Measurements from ENCODE around the gene NECTIN4. TPM values are rescaled to one million over a fixed set of nuclear protein-coding genes. Genes with fewer than 3 reads are reported as not detected.

Gene NECTIN4
- total and polyA plus RNA-seq, 8 donors: 5.6 to 11.2 (median 9.3) TPM

DNA sequence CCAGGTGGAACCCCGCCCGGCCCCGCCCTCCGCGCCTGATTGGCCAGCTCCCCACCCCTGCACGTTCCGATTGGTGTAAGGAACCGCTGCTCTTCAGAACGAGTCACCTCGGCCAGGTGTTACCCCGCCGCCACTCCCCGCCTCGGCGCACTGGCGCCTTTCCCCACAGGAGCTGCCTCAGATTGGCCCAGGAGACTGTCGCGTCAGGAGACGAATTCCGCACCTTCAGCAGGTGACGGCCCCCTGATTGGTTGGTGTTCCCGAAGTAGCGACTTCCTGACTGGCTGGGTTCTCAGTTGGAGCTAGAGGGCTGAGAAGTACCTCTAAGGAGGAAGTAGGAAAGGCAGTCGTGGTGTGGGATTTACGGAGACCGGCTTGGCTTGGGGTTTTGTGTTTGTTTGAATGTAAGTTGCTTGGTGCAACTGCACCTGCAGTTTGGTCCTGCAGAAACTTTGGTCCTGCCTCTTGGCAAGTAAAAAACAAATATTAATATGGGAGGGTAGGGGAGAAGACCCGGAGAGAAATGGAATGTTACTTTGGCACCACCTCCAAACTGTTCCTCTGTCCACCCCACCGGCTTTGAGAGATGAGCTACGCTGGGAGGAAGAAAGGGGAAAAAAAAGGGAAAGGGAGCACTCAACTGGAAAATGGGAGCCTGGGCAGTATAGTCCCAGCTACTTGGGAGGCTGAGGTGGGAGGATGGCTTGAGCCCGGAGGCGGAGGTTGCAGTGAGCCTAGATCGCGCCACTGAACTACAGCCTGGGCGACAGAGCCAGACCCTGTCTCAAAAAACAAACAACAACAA, 68.0 kb downstream of the NECTIN4 start:
- Histone ChIP-seq H3K27ac (peak overlapping the region; percentile 83 to 93), H3K36me3 (no peaks in the 10 kb centered on the region), H3K4me3 (peak overlapping the region; percentile 77 to 93), H3K27me3 (no peaks in the 10 kb centered on the region), H3K4me1 (peaks cover 8 to 41% of the 10 kb centered on the region in 2 donors), H3K9me3 (no peaks in the 10 kb centered on the region)
- DNase-seq: peak; percentile 63 to 94 (median 94)
- intact Hi-C loops (cut with DNase I): no loop called here
- ATAC-seq: peak; percentile 87
- no peak for TF ChIP-seq CTCF (IDR thresholded peaks at IDR 0.05)

Other genes starting within 250 kb of the NECTIN4 start
- 1 to 10 TPM in 1 of 2 donors, under 1 TPM in 1; 0.90 to 3.7 TPM for gene CD244, start 226.7 kb downstream of the NECTIN4 start, total RNA-seq
- gene CD244, start 226.7 kb downstream of the NECTIN4 start, polyA plus RNA-seq (ENCODE audit: insufficient read length in 6 of 6): 1 to 10 TPM in 1 of 6 donors, under 1 TPM in 5; 0.43 to 1.0 (median 0.71) TPM
- 1 to 10 TPM in 1 of 2 donors, under 1 TPM in 1; 0.73 to 3.3 TPM for gene ITLN1, start 204.4 kb downstream of the NECTIN4 start, total RNA-seq
- 1 to 10 TPM in 1 of 6 donors, under 1 TPM in 5; 0.27 to 1.9 (median 0.68) TPM for gene ITLN1, start 204.4 kb downstream of the NECTIN4 start, polyA plus RNA-seq (ENCODE audit: insufficient read length in 6 of 6)
- gene ITLN2, start 134.7 kb downstream of the NECTIN4 start, total RNA-seq: 1 to 10 TPM; 1.5 to 1.8 TPM
- gene ITLN2, start 134.7 kb downstream of the NECTIN4 start, polyA plus RNA-seq (ENCODE audit: insufficient read length in 6 of 6): under 1 TPM in 2 of 6 donors, not detected in 4; 0.17 to 0.18 TPM
- 100 to 1,000 TPM; 142 to 164 TPM for gene F11R, start 68.4 kb downstream of the NECTIN4 start, total RNA-seq
- 100 to 1,000 TPM in 2 of 6 donors, 10 to 100 TPM in 4; 76.9 to 107 (median 94.6) TPM for gene F11R, start 68.4 kb downstream of the NECTIN4 start, polyA plus RNA-seq (ENCODE audit: insufficient read length in 6 of 6)
- gene TSTD1, start 50.6 kb downstream of the NECTIN4 start, total RNA-seq: 10 to 100 TPM; 35.1 to 73.5 TPM
- gene TSTD1, start 50.6 kb downstream of the NECTIN4 start, polyA plus RNA-seq (ENCODE audit: insufficient read length in 6 of 6): 10 to 100 TPM; 38.9 to 49.9 (median 45.7) TPM
- gene USF1, start 43.6 kb downstream of the NECTIN4 start, total RNA-seq: 10 to 100 TPM; 56.1 to 72.4 TPM
- gene USF1, start 43.6 kb downstream of the NECTIN4 start, polyA plus RNA-seq (ENCODE audit: insufficient read length in 6 of 6): 10 to 100 TPM; 61.1 to 75.4 (median 66.5) TPM
- 10 to 100 TPM; 18.8 to 57.7 TPM for gene ARHGAP30, start 19.7 kb downstream of the NECTIN4 start, total RNA-seq
- gene ARHGAP30, start 19.7 kb downstream of the NECTIN4 start, polyA plus RNA-seq (ENCODE audit: insufficient read length in 6 of 6): 1 to 10 TPM; 3.0 to 4.5 (median 4.0) TPM
- gene KLHDC9, start 8.8 kb upstream of the NECTIN4 start, total RNA-seq: 10 to 100 TPM in 1 of 2 donors, 1 to 10 TPM in 1; 4.5 to 10.3 TPM
- 1 to 10 TPM; 4.3 to 7.7 (median 5.1) TPM for gene KLHDC9, start 8.8 kb upstream of the NECTIN4 start, polyA plus RNA-seq (ENCODE audit: insufficient read length in 6 of 6)
- gene PFDN2, start 28.5 kb upstream of the NECTIN4 start, total RNA-seq: 10 to 100 TPM; 42.5 to 47.9 TPM
- 10 to 100 TPM; 45.8 to 57.0 (median 52.8) TPM for gene PFDN2, start 28.5 kb upstream of the NECTIN4 start, polyA plus RNA-seq (ENCODE audit: insufficient read length in 6 of 6)
- 10 to 100 TPM; 38.7 to 40.2 TPM for gene NIT1, start 28.5 kb upstream of the NECTIN4 start, total RNA-seq
- 10 to 100 TPM; 40.7 to 44.6 (median 41.6) TPM for gene NIT1, start 28.5 kb upstream of the NECTIN4 start, polyA plus RNA-seq (ENCODE audit: insufficient read length in 6 of 6)
- 10 to 100 TPM; 25.8 to 34.6 TPM for gene DEDD, start 43.1 kb upstream of the NECTIN4 start, total RNA-seq
- gene DEDD, start 43.1 kb upstream of the NECTIN4 start, polyA plus RNA-seq (ENCODE audit: insufficient read length in 6 of 6): 10 to 100 TPM; 49.0 to 55.8 (median 51.6) TPM
- gene UFC1, start 64.4 kb upstream of the NECTIN4 start, total RNA-seq: 10 to 100 TPM; 93.8 to 99.8 TPM
- 100 to 1,000 TPM; 134 to 163 (median 152) TPM for gene UFC1, start 64.4 kb upstream of the NECTIN4 start, polyA plus RNA-seq (ENCODE audit: insufficient read length in 6 of 6)
- gene USP21, start 69.9 kb upstream of the NECTIN4 start, total RNA-seq: 10 to 100 TPM; 24.1 to 25.8 TPM
- 10 to 100 TPM; 42.1 to 53.3 (median 49.1) TPM for gene USP21, start 69.9 kb upstream of the NECTIN4 start, polyA plus RNA-seq (ENCODE audit: insufficient read length in 6 of 6)
- gene PPOX, start 76.9 kb upstream of the NECTIN4 start, total RNA-seq: 10 to 100 TPM; 15.2 to 18.7 TPM
- 10 to 100 TPM; 41.9 to 53.0 (median 49.3) TPM for gene PPOX, start 76.9 kb upstream of the NECTIN4 start, polyA plus RNA-seq (ENCODE audit: insufficient read length in 6 of 6)
- 10 to 100 TPM; 35.3 to 35.8 TPM for gene B4GALT3, start 87.9 kb upstream of the NECTIN4 start, total RNA-seq
- gene B4GALT3, start 87.9 kb upstream of the NECTIN4 start, polyA plus RNA-seq (ENCODE audit: insufficient read length in 6 of 6): 10 to 100 TPM; 36.1 to 42.3 (median 37.6) TPM
- gene ADAMTS4, start 109.5 kb upstream of the NECTIN4 start, total RNA-seq: 10 to 100 TPM; 13.4 to 15.4 TPM
- 1 to 10 TPM; 1.4 to 3.5 (median 2.4) TPM for gene ADAMTS4, start 109.5 kb upstream of the NECTIN4 start, polyA plus RNA-seq (ENCODE audit: insufficient read length in 6 of 6)
- 10 to 100 TPM; 67.7 to 78.6 TPM for gene NDUFS2, start 112.8 kb upstream of the NECTIN4 start, total RNA-seq
- 100 to 1,000 TPM; 142 to 188 (median 161) TPM for gene NDUFS2, start 112.8 kb upstream of the NECTIN4 start, polyA plus RNA-seq (ENCODE audit: insufficient read length in 6 of 6)
- gene FCER1G, start 125.7 kb upstream of the NECTIN4 start, total RNA-seq: 100 to 1,000 TPM; 102 to 329 TPM
- 10 to 100 TPM; 14.6 to 22.0 (median 15.8) TPM for gene FCER1G, start 125.7 kb upstream of the NECTIN4 start, polyA plus RNA-seq (ENCODE audit: insufficient read length in 6 of 6)
- not detected for gene APOA2, start 134.1 kb upstream of the NECTIN4 start, total RNA-seq
- 1 to 10 TPM in 2 of 6 donors, under 1 TPM in 1, not detected in 3; 0.67 to 9.4 (median 6.8) TPM for gene APOA2, start 134.1 kb upstream of the NECTIN4 start, polyA plus RNA-seq (ENCODE audit: insufficient read length in 6 of 6)
- 10 to 100 TPM; 12.7 to 15.6 TPM for gene TOMM40L, start 136.5 kb upstream of the NECTIN4 start, total RNA-seq
- 10 to 100 TPM in 4 of 6 donors, 1 to 10 TPM in 2; 9.2 to 12.7 (median 10.9) TPM for gene TOMM40L, start 136.5 kb upstream of the NECTIN4 start, polyA plus RNA-seq (ENCODE audit: insufficient read length in 6 of 6)
- gene NR1I3, start 148.6 kb upstream of the NECTIN4 start, total RNA-seq: not detected
- 1 to 10 TPM in 4 of 6 donors, under 1 TPM in 2; 0.48 to 1.5 (median 1.2) TPM for gene NR1I3, start 148.6 kb upstream of the NECTIN4 start, polyA plus RNA-seq (ENCODE audit: insufficient read length in 6 of 6)
- 1 to 10 TPM; 1.5 to 6.6 TPM for gene PCP4L1, start 169.2 kb upstream of the NECTIN4 start, total RNA-seq
- 1 to 10 TPM in 4 of 6 donors, under 1 TPM in 2; 0.53 to 1.4 (median 1.2) TPM for gene PCP4L1, start 169.2 kb upstream of the NECTIN4 start, polyA plus RNA-seq (ENCODE audit: insufficient read length in 6 of 6)
- 1 to 10 TPM; 2.0 to 4.8 TPM for gene MPZ, start 220.4 kb upstream of the NECTIN4 start, total RNA-seq
- gene MPZ, start 220.4 kb upstream of the NECTIN4 start, polyA plus RNA-seq (ENCODE audit: insufficient read length in 6 of 6): 1 to 10 TPM; 2.1 to 5.5 (median 2.7) TPM
- gene SDHC, start 224.8 kb upstream of the NECTIN4 start, total RNA-seq: 100 to 1,000 TPM; 187 to 204 TPM
- gene SDHC, start 224.8 kb upstream of the NECTIN4 start, polyA plus RNA-seq (ENCODE audit: insufficient read length in 6 of 6): 100 to 1,000 TPM; 164 to 201 (median 180) TPM